NCI-H345 treated with DMSO at 0.1 percent for 48 hours (cell line): ENCODE results near the gene FYB1.
"Not testable (repeated sequence)": the region's sequence is repeated elsewhere in the genome, so short reads cannot be mapped to it uniquely, and the experiment has no call there.

ENCODE experiments used
- DNase-seq: peaks from one replicate; lab custom pipeline; 2025; ENCODE audit not compliant: unreplicated experiment; lab: John Stamatoyannopoulos, UW

Gene FYB1, protein sequence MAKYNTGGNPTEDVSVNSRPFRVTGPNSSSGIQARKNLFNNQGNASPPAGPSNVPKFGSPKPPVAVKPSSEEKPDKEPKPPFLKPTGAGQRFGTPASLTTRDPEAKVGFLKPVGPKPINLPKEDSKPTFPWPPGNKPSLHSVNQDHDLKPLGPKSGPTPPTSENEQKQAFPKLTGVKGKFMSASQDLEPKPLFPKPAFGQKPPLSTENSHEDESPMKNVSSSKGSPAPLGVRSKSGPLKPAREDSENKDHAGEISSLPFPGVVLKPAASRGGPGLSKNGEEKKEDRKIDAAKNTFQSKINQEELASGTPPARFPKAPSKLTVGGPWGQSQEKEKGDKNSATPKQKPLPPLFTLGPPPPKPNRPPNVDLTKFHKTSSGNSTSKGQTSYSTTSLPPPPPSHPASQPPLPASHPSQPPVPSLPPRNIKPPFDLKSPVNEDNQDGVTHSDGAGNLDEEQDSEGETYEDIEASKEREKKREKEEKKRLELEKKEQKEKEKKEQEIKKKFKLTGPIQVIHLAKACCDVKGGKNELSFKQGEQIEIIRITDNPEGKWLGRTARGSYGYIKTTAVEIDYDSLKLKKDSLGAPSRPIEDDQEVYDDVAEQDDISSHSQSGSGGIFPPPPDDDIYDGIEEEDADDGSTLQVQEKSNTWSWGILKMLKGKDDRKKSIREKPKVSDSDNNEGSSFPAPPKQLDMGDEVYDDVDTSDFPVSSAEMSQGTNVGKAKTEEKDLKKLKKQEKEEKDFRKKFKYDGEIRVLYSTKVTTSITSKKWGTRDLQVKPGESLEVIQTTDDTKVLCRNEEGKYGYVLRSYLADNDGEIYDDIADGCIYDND

DNA sequence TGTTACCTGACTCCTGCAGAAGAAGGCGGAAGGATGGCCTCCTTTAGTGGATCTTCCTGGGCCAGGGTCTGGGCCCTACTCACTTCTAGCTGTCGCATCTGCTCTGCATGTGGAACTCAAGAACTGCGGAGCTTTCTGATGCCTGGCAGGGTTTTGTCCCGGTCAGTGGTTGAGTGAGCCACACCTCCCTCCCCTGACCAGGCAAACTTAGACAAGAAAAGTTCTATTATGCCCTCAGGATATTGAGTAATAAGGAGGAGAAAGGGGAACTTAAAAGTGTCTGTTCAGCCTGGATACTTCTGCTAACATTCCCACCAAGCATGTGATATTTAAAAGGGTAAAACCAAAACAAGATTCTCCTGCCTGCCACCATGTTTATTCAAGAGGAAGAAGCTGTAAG is at the start of gene FYB1:
Gene FYB1 (minus strand): TSS at position 127 of the 400 bp plus-strand sequence. CDS start 16,603 bp downstream, outside the sequence.
- no peak for DNase-seq

DNA sequence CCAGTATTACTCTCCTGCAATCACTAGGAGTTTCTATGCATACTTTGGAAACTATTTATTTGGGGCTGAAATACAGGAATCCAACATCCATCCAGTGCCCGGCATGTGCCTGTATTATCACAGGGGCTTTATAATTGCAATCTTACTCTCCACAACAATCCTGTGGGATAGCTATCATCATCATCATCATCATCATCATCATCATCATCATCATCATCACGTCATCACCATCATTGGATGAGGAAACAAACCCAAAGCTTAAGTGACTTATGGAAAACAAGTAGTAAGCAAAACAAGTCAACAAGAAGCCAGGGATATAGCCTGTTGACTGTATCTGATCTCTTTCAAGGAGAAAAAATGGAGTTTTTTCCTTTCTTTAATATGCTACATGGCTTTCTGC is 47.8 kb upstream of the FYB1 start:
- DNase-seq = no peak

DNA sequence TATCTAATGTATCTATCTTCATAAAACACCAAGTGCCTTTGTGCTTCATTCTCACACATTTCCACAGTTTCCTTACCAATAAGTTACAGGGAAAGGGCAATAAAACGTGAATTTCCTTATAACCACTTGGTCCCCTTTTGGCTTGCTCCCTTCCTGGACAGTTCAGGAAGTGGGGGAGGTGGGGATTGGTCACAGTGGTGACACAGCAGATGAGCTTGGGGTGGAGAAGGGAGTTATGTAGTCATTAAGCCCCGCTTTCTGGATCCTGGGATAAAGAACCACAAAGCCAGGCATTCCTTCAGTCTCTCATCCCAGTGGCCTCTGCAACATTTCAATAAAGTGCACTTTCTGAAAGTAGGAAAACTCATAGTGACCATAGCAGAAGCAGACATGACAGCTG is 47.1 kb upstream of the FYB1 start:
- no peak for DNase-seq

DNA sequence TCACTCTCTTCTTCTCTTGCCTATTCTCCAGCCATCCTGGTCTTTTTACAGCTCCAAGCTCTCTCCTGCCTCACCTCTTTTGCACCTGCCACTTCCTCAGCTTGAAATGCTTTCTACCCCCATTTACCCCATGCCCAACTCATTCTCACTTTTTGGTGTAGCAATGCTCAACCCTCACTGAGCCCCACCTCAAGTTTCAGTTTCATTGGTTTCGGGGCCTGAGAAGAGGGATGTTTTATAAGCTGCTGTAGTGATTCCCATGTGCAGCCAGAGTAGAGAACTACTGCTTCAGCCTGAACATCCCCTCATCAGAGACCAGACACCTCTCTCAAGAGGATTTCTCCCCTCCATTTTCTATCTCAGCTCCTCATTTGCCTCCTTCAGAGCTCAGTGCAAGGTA is 45.2 kb upstream of the FYB1 start:
- DNase-seq = no peak

DNA sequence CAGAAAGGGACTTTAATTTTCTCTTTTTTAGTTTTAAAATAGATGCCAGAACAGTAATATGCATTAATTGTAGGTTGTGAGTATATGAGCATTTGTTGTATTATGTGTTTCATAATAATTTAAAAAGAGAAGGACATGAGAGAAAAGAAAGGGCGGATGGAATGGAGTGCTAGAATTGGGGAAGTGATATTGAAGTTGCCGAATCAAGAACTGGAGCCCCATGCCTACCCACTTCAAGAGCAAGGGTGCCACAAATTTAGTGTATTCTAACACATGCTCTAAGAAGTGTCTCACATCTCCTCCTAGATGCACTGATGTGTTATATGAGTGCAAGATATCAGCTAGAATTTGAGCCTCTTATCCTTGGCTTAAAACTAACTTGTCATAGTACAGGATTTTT is 43.6 kb upstream of the FYB1 start:
- no peak for DNase-seq

DNA sequence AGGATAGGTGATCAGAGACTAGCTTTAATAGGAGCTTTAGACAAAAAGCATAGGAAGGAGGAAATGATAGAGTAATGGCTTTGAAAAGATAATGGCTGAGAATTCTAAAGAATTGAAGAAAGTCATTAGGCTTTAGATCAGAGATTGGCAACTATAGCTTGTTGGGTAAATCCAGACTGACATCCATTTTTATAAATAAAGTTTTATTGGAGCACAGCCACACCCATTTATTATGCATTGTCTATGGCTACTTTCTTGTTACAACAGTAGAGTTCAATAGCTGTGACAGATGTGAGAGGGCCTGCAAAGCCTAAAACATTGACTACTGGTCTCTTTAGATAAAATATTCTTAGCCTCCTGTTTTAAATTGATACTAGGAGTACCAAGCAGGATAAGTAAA is 40.7 kb upstream of the FYB1 start:
- DNase-seq = no peak

DNA sequence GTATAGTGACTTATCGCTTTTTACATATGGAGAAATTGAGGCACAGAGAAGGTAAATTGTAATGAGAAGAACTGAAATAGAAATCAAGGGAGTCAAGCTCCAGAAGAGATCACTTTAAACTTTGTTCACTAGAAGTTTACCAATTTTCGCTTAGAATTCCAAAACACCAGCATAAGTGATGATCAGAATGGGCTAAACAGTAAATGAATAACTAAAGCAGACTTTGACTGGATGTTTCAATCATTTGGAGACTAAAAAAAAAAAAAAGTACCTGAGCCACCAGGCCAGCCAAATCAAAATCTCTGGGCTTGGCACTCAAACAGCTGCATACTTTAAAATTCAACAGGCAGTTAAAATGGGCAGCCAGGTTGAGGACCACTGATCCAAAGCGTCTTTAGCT is 38.2 kb upstream of the FYB1 start:
- no peak for DNase-seq

DNA sequence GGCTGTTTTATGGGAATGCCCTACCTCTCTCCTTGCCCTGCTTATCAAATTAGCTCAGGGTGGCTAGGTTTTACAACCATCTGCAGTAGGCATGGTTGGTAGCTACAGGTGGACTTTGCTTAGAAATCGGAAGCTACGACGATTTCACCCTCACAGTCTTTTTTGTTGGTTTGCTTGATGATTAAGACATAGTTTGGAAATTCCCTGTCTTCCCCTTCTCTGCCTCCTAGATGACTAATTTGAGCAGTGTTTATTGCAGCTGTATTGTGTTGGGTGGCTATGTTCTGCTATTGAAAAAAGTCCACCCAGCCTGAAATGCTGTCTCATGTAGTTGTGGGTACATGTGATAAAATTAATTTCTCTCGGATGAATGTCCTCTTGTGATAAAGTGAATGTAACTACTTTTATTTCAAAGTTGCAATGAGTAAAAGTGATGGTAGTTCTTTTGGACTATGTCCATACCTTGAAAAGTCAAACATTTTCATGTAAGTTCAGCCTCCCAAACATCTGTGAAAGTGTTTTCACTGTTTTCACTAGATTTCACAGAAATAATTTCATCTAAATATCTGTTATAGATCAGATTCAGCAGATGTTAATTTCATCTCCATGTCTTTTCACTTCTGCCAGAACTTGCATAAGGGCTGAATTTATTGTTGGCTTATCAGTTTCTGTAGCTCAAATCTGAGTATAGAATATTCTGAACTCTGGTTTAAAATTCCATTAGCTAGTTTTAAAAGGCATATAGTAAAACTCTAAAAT is 37.3 kb upstream of the FYB1 start:
- DNase-seq = no peak

DNA sequence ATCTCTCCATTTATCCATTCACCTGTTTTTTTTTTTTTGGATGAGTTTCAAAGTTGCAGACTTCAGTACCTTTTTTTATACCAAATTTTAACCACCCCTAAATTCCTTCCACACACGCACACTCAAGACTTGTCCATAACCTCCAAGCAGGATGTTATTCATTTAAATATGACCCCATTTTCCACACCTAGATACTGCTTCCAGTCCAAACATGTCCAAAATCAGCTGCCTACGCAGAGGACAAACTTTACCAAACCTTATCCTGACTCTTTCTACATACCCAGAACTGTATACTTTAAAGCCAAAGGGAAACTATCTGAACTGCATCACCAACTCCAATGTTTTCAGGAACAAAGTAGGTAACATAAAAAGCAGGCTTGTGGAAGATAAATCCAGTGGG is 36.0 kb upstream of the FYB1 start:
- no peak for DNase-seq

DNA sequence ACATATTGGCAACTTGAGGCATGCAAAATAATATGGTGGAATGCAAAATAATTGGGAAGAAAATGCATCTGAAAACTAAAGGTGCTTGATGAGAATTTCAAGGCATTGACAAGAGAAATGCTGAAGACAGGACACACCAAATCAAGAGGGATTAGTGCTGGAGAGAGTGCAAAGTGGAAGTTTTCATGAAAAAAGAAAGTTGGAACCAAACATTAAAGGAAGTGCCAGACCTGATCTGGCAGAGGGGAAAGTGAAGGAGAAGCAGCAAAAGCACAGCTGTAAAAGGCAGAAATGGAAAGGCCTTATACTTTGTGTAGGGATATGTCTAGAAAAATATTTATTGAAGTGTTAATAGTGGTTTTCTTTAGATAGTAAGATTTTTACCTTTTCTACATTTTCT is 35.3 kb upstream of the FYB1 start:
- DNase-seq = no peak

DNA sequence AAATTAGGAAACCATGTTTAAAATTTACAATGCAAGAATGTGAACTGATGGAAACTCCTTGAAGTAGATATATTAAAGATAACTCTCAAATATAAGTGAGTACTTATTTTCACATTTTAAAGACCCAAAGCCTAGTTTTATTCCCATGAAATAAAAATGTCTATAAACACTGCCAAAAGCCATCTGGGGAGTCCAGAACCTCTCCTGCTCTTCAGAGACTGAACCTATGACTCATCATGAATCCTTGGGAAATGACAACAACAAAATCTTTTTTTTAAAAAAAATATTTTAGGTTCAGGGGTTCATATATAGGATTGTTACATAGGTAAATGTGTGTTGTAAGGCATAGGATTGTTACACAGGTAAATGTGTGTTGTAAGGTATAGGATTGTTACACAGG is 33.8 kb upstream of the FYB1 start:
- DNase-seq = no peak

DNA sequence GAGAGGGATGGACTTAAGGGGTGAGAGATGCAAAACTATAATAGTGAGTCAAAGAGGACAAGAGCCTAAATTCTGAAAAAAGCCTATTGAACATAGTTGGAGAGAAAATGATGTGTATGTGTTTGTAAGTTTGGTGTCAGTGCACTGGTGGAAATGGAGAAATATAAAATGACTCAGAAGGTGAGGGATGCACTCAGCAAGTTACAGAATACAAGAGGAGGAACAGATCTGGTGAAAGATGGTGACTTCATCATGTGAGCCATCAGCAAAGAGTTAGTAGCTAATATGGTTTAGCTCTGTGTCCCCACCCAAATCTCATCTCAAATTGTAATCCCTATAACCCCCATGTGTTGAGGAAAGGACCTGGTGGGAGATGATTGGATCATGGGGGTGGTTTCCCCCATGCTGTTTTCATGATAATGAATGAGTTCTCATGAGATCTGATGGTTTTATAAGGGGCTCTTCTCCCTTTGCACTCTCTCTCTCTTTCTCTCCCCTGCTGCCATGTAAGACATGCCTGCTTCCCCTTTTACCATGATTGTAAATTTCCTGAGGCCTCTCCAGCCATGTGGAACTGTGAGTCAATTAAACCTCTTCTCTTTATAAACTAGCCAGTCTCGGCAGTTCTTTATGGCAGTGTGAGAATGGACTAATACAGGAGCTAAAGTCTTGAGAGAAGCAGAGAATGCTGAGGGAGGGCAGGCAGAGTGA is 30.4 kb upstream of the FYB1 start:
- no peak for DNase-seq

DNA sequence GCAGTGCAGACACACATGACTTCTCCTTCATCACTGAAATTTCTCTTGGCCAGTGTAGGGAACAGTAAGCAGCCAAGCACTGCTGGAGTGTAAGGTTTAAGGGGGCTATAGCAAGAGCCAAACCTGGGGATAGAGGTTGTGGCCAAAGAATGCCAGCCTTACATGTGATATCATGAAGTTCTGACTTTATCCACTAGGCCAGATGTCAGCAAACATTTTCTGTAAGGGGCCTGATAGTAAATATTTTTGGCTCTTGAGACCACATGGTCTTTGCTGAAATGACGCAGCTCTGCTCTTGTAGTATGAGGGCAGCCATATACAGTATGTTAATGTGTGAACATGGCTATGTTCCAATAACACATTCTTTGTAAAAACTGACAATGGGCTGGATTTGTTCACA is 29.7 kb upstream of the FYB1 start:
- no peak for DNase-seq

DNA sequence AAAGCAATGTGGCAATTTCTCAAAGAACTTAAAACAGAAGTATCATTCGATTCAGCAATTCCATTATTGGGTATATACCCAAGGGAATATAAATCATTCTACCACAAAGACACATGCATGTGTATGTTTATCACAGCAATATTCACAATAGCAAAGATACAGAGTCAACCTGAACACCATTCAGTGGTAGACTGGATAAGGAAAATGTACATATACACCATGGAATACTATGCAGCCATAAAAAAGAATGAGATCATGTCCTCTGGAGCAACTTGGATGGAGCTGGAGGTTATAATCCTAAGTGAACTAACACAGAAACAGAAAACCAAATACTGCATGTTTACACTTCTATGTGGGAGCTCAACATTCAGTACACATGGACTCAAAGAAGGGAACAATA is 21.4 kb upstream of the FYB1 start:
- DNase-seq = no peak

DNA sequence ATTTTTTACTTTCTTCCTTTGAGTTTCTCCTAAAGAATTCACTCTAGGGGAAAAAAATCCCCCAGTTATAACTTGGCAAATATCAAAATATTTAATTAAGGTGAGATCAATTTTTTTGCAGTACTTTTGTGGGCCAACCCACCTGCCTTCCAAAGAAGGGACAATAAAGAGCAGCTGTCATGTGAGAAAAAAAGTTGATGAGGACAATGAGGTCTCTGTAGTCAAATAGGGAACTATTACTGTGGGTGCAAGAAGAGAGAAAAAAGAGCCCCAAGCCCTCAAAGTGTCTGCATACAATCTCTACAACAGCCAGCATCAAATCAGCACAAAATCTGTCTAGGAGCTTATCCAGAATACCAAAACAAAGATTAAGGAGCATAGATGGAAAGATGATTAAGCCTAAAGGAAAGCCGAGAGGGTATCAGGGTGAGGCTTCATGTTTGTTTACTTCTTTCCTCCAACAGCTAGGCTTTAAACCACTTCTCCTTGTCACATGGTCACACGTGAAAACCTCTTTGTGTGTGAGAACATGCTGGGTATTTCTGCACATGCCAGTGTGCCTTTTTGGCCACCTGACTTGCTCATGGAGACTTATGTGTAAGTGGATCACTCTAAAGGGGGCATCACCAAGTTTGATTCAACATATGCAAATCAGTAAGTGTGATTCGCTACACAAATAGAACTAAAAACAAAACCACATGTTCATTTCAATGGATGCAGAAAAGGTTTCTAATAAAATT is 19.2 kb upstream of the FYB1 start:
- DNase-seq = no peak

DNA sequence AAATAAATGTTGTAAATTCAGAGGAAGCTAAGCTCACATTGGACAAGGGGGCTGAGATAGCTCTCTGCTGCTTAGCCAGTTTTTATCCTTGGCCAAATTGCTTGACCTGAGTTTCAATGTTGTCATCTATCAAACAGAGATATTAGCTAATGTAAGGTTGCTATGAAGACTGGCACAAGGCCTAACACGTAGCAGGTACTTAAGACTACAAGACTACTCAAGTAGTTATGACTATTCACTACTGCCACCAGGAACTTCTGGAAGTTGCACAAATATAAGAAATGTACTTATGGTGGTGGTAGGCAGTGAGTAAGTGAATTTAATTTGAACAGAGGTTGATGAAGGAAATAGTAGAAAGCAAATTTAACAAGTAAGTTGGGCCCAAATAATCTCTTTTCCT is 17.4 kb upstream of the FYB1 start:
- no peak for DNase-seq

DNA sequence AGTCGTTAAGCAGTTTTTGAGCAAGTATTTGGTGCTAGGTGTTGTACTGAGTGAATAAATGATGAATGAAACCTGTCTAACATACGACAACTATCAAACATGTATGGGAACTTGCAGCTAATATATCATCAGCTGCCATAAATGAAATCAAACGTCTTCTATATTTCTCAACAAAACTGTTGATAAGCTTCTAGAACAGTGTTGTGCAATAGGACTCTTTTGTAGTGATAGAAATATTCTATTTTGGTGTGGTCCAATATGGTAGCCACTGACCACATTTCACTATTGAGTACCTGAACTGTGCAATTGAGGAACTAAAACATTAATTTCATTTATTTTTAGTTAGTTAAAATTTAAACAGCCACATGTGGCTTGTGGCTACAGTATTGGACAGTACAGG is 16.3 kb upstream of the FYB1 start:
- DNase-seq = no peak

DNA sequence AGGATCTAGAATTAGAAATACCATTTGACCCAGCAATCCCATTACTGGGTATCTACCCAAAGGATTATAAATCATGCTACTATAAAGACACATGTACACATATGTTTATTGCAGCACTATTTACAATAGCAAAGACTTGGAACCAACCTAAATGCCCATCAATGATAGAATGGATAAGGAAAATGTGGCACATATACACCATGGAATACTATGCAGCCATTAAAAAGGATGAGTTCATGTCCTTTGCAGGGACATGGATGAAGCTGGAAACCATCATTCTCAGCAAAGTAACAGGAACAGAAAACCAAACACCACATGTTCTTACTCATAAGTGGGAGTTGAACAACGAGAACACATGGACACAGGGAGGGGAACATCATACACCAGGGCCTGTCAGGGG is 15.1 kb upstream of the FYB1 start:
- DNase-seq = not testable (repeated sequence)

DNA sequence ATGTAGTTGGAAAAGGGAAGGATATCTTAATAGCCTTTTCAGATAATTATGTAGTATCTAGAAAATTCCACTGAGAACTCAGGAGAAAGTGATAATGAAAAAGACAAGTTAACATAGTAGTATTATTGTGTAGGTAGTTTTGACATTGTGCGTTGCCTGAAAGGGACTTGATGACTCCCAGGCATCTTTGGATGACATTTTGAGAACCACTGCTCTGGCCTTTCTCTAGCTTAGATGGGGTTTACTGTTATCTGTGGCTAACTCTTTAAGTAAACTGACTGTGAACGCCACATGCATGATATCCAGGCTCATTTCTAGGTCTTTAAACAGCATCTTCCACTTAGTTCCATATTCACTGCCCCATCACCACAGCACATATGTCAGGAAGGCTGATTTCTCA is 14.4 kb upstream of the FYB1 start:
- DNase-seq = no peak
